Astrocyte of the cerebellum (primary cell): ENCODE data around the gene VEGFA.

Experiments used
- DNase-seq: peaks from one replicate; pipeline ENCODE4 v3.0.0-alpha.2; 2011; ENCODE audit warnings: low read depth
- H3K4me3 ChIP-seq: 2 replicates; pipeline ENCODE4 v1.5.1; 2011; ENCODE audit warnings: mild to moderate bottlenecking, low read depth, low read length, moderate library complexity
- CTCF ChIP-seq: IDR thresholded peaks from 2 replicates; pipeline ENCODE4 v1.5.1; 2012; ENCODE audit warnings: low read length, low read depth, moderate library complexity, mild to moderate bottlenecking; ENCODE audit errors: missing control alignments
- in situ Hi-C: cut with HindIII; loops from 2 replicates; pipeline ENCODE4 v1.10.0; 2017; ENCODE audit warnings: low sequenced_read_pairs

The VEGFA gene

GRCh38 chr6:43769526-43770371 lies at the start of gene VEGFA:
Gene VEGFA (plus strand): TSS chr6:43770211.
- H3K4me3 ChIP-seq, result peak within 1 kb of the TSS; percentile 87
- in situ Hi-C loops, result no loop called here
- peak; percentile 70 for DNase-seq
- TF ChIP-seq CTCF, result peak; percentile 98

- no peak for DNase-seq
- in situ Hi-C loops, result no loop called here
- H3K4me3 ChIP-seq, result no peak overlapping the region
- TF ChIP-seq CTCF, result no peak
Measured at GRCh38 chr6:43720999-43721398, 49.0 kb upstream of the VEGFA start.

- in situ Hi-C loops, result no loop called here
- no peak for DNase-seq
- no peak for TF ChIP-seq CTCF
- H3K4me3 ChIP-seq, result no peak overlapping the region
Measured at GRCh38 chr6:43722920-43723545, 47.0 kb upstream of the VEGFA start.

GRCh38 chr6:43723737-43724295 lies 46.2 kb upstream of the VEGFA start:
- in situ Hi-C loops, result no loop called here
- DNase-seq, result no peak
- TF ChIP-seq CTCF, result peak; percentile 49
- no peak overlapping the region for H3K4me3 ChIP-seq

GRCh38 chr6:43724354-43724753 lies 45.7 kb upstream of the VEGFA start:
- H3K4me3 ChIP-seq, result no peak overlapping the region

More at GRCh38 chr6:43724354-43724753, 45.7 kb upstream of the VEGFA start:
- TF ChIP-seq CTCF, result no peak
- DNase-seq, result no peak
- in situ Hi-C loops, result no loop called here
